NCI-H526 treated with DMSO at 0.1 percent for 48 hours (cell line): ENCODE measurements around the gene PDLIM3.
"Not testable (repeated sequence)": the region's sequence is repeated elsewhere in the genome, so short reads cannot be mapped to it uniquely, and the experiment has no call there.

ENCODE experiments used
- DNase-seq: peaks from one replicate; lab custom pipeline; 2025; lab: John Stamatoyannopoulos, UW

The PDLIM3 gene, protein sequence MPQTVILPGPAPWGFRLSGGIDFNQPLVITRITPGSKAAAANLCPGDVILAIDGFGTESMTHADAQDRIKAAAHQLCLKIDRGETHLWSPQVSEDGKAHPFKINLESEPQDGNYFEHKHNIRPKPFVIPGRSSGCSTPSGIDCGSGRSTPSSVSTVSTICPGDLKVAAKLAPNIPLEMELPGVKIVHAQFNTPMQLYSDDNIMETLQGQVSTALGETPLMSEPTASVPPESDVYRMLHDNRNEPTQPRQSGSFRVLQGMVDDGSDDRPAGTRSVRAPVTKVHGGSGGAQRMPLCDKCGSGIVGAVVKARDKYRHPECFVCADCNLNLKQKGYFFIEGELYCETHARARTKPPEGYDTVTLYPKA

DNA sequence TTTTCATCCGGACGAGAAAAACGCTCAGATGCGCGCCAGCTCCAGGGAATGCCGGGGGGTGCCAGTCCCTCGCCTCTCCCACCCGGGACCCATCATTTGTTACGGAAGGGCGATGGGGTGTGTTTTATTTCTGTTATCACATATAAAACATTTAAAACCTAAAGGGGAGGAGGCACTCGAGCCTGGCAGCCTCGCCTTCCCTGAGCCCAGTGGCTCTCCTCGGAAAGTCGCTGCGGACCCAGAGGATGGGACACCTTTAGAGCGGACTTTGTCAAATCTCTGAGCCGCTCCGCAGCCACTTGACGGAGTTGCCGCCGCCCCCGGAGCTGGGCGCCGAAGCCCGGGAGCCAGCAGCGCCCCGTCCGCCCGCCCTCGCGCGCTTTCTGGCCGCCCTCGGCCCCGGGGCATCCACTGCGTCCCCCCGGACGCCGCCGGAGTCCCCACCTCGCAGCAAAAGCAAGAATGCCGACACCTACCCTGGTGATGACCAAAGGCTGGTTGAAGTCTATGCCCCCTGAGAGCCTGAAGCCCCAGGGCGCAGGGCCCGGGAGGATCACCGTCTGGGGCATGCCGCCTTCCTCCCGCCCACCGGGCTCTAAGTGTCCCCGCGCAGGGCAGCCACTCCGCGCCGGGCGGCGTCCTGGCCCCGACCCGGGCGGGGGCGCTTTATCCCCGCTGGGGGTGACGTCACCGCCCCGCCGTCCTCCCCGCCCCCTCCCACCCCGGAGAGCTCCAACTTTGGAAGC lies at the start of gene PDLIM3:
Gene PDLIM3 (minus strand): TSS at position 642 of the 746 bp plus-strand sequence. CDS start 73 bp downstream, at position 569.
- DNase-seq, result peak; percentile 60

DNA sequence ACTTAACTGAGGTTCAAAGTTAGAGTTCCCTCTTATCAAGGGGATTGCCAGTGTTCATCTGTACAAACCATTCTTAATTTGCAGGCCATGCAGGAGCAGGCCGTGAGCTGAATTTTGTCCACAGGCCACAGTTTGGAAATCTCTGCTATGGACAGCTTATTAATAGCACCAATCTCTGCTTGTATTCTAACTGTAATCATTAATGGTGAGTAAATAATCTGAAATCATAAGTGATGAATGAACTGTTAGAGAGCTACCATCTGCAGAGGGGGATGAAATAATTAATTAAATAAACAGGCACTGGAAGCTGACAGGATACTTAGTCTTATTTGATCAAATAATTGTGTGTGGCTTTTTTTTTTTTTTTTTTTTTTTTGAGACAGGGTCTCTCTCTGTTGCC lies 48.5 kb upstream of the PDLIM3 start:
- DNase-seq, result no peak

DNA sequence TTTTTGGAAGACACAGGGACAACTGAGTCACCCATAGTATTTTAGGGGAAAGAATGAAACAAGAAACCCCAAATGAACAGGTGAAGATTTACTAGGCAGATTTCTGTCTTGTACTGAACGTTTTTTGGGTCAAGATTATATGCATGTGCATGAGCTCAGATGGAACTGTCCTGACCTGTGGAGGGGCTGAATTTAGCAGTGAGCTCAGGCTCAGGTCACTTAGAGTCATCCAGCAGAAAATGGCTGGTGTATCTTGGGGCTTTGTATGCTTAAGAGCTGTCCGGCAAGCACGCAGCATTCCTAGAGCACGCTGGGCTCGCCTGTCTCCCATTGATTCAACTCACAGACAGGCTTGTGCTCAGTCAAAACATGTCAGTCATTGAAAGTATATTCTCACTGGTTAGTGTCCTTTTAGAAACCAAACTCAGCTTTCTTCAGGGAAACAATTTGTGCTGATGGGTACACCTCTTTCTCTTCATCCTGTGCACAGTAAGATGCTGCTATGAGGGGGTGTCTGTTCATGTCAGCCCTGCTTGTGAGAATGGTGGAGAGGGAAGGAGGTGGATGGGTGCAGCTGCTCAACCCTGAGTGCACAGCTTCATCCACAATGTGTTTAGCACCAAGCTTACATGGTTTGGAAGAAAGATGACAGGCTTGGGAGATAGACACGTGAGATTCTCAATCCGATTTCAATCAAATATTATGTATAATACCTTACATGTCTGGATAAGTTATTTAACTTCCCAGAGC lies 47.5 kb upstream of the PDLIM3 start:
- DNase-seq, result no peak

DNA sequence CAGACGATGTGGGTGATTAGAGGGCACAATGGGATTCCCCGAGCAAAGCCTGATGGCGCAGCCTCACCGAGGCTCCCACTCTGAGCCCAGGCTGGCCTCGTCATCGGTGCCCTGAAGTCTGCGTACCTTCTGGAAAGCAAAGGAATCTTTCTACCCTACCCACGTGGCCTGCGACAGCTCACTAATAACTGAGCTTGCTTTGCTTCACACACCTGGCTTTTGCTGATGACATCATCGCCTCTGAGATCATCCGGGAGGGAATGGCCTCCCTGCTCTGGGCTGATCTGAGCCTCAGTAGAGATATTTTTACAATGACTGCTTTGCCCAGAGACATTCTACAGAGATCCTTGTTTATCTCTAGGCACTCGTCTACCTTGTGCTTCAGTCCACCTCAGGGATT lies 45.4 kb upstream of the PDLIM3 start:
- no peak for DNase-seq

DNA sequence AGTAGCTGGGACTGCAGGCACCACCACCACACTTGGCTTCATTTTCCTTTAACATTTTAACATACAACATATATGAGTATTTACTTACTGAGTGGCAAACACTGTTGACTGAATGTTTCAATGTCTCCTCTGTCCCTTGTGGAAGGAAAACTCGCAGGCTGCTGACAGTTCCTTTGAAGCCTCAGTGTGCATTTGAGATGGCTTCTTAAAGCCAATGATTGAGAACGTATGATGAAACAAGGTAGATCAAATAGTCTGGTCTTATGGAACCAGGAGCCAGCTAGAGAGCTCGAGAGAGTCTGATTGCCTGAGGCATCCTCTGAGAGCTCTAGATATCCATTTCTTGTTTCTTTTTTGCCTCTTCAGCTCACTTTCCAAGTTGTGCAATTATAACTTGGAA lies 43.0 kb upstream of the PDLIM3 start:
- no peak for DNase-seq

DNA sequence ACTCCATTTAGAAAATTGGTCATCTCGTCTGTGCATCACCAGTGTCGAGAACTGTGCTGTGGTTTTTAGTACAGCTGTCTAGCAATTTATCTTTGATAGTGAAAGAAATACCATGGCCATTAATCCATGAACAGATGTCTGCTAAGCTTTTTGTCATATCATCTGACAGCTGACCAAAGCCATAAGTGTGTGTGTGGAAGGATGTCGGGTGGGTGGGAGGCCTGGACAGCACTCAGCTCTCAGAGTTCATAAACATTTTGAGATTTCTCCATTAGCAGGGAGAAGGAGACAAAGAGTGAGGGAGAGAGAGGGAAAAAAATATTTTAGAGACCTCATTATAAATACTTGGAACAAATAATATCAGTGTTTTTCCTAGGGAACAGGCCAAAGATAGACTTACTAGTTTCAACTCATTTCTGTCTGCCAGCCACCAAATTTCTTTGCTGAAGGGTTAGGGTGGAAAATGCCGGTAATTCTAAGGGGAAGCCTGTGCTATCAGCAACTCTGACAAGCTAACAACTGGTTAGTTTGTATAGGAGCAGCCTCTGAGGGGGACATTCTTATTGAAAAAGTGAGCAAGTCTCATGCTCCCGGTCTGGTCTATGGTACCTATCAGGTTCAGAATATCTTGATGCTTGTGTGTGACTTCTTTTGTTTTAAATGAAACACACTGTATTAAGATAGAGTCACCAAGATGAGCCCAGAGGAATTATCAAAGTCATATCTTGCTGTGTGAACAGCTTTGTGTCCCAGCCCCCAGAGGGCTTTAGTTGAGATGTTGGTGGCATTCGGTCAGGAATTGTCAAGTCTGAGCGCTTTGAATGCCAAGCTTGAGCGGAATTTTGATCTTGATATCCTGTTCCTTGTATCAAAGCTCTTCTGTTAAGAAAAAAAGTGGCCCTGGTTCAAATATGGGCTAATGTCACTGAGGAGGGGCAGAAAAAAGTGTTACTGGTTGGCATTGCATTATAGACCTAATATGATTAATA lies 41.9 kb upstream of the PDLIM3 start:
- DNase-seq, result no peak

DNA sequence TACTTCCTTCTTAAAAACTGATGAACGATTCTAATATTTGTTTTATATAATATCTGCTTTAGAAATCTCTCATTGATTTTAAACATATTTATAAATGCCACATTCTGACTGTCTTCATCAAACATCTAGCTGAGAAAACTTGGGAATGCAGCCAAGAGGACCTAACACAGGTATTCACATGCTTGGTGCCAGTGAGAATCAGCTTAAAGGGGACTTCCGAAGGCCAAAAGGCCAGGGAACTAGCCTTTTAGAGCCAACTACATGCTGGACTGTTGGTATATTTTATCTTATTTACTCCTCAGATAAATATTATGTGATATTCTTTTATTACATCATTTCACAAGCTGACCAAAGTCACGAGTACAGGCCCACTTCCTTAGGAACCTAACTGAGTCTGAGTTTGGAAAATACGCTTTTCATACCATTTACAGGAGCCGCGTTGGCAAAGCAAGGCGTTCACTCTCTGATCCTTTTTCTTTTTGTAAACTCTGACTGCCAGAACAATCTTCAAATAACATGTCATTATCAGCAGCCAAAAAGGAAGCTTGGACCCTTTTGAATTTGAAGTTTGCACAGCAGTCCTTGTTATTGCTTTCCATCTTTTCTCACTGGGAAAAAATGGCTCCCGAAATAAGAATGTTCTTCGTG lies 41.1 kb upstream of the PDLIM3 start:
- no peak for DNase-seq

DNA sequence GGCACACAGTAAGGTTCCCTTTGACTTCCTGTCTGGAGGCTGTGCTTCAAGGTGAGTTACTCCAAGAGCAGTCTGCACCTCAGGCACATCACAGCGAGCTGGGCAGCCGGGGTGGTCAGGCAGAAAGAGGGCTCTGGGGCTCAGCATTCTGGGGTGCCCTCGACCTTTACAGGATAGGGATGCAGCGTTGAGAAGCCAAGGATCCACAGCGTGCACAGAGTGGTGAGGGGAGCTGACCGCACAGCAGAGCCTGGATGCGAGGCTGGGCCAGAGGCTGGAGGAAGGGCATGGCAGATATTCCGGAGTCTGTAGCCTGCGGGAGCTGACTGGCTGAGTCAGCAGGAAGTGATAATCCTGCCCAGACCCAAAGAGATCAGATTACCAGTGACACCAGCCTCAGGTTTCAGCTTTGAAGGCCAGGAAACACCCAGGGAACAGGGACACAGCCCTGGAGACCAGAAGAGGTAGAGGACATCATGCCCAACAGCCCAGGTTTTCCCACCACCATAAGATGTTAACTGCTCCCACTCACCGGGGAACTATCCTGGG lies 38.4 kb upstream of the PDLIM3 start:
- no peak for DNase-seq

DNA sequence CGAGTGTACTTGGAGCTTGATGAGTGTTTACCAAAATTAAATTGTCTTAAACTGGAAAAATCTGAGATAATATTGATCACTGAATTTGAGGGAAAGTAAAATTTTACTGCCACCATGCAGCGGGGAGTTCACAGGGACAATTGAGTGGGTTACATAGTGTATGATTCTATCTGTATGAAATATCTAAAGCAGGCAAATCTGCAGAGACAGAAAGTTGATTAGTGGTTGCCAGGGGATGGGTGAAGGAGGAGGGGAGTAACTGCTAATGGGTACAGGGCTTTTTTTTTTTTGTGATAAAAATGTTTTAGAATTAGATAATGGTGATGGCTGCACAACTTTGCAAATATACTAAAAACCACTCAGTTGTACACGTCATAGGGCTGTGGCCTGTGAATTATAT lies 35.4 kb upstream of the PDLIM3 start:
- no peak for DNase-seq

DNA sequence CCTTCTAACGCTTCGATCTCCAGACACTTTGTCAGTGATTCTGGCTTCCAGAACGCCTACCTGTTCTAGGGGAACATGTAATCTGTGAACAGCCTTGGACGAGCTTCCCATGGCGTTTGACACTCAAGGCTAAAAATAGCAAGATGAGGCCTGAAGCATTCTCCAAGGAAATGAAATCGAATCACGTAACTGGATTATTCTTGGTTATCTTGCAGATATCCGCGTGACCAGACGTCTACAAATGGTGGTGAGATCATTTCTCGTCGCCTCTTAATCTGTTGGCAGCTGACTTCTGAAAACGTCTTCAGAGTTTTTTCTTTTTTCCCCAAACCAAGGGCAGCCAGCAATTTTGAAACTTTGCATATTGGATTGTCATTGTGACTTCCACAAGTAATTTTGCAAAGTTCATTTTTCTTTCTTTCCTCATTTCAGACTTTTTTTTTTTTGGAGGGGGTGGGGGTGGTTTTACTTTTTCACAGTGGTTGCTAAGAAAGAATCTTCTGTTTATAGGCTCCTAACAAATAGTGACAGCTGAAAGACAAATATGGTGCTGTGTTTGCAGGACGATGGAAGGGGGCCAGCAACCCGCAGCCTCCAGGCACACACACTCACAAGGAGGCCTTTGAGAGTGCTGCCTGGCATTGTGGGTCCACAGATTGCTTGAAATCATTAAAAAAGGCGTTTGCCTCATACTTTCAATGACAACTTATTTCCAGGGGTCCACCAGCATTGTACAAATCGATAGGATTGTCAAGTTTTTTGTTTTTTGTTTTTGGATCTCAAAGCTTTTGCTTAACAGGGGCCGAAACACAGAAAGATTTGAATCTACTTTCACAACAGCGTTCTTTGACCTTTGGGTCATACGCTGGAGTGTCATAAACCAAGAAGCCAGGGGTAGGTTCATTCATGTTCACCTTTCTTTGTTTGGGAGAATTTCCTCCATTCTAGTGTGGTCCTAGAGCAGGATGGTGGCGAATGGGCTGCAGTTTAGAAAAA lies 32.4 kb upstream of the PDLIM3 start:
- DNase-seq, result no peak

DNA sequence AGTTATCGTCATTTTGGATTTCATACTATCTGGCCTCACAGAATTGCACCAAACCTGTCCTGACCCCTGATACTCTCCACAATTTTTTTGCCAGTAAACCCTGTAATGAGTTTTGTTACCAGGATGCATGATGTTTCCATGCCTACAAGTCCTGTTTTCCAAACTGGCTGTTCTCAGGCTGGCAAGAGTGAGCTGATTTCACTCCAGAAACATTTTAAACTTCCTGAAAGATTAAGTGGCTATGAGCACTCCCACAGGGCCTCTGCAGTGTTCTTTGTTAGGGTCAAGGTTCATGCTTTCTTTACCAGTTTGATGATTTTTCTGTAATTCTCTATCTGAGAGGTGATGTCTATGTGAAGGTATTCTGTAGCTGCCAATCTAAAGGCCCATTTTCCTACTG lies 31.7 kb upstream of the PDLIM3 start:
- DNase-seq, result no peak

DNA sequence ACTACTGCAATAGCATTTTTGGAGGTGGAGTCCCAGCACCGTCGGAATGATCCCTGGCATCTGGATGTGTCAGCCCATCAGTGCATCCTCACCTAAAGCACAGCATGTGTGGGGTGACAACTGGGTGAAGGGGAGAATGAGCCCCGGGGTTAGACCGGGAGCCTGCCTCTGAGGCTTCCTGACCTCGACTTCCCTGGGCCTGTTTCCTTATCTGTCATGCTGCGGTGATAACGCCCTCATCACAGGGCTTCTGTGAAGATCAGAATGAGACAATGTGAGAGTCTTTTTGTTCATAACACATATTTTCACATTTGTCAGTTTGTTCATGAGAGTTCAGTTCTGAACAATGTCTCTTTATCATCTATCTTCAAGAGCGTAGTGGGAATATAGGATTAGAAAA lies 31.1 kb upstream of the PDLIM3 start:
- DNase-seq, result no peak

DNA sequence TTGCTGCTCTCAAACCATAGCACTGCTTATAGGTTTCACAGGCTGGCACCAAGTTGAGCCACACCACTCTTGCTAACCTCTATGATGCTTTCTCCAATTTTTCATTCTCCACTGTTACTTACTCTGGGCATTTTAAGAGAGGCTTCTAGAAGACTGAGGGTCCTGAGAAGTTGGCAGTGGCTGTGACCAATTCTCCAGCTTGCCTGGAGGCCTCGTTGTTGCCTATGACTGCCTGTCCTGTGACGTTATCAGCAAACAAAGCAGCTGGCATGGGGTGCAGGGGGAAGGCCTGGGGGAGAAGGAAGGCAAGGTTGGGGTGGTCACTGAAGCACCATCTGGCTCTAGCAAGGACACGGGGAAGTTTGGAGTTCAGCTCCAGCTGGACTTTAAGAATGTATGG lies 30.4 kb upstream of the PDLIM3 start:
- no peak for DNase-seq

DNA sequence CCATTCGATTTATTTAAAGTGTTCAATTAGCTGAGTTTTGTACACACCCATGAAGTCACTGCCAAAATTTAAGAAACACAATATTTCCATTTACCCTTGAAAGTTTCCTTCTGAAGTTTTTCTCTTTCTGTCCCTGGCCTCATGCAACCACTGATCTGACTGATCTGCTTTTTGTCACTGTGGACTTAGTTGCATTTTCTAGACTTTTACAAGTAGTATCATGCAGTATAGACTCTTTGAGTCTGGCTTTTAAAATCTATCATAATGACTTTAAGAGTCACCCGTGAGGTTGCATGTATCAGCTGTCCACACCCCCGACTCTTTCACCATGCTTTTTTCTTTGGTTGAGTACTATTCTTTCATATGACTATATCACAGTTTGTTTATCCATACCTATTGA lies 29.0 kb upstream of the PDLIM3 start:
- DNase-seq, result no peak

DNA sequence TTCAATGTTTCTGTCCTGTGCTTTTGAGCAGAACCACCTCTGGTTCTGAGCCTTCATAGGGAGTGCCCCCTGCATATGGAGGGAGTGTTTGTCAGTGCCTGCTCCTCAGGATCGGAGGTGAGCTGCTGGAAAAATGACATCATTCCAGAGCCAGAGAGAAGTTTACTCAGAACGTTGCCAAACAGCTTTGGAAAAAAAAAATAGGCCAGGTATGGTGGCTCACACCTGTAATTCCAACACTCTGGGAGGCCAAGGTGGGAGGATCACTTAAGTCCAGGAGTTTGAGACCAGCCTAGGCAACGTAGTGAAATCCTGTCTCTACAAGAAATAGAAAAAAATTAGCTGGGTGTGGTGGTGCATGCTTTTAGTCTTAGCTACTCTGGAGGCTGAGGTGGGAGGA lies 27.2 kb upstream of the PDLIM3 start:
- no peak for DNase-seq

DNA sequence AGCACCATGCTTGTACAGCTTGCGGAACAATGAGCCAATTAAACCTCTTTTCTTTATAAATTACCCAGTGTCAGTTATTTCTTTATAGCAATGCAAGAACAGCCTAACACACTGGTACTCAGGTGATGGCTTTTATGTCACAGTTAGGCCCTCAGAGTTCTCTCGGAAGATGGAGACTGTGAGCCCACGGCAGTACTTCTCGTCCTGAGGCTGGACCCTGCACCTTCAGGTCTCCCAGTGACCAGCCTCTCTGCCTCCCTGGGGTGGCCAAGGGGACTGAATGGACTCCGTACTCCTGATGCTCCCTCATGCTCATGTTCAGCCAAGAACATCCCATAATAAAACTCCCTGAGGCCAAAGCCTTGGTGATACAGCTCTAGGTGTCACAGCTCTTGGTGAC lies 25.0 kb upstream of the PDLIM3 start:
- DNase-seq, result no peak

DNA sequence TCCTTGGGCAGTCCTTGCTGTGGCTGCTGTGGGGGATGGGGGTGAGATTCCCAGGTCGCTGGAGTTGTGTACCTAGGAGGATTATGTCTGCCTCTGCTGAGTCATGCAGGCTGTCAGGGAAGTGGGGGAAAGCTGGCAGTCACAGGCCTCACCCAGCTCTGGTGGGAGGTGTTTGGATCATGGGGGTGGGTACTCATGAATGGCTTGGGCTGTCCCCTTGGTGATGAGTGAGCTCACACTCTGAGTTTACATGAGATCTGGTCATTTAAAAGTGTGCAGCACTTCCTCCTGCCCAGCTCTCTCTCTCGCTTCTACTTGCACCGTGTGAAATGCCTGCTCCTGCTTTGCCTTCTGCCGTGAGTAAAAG lies 24.6 kb upstream of the PDLIM3 start:
- no peak for DNase-seq

DNA sequence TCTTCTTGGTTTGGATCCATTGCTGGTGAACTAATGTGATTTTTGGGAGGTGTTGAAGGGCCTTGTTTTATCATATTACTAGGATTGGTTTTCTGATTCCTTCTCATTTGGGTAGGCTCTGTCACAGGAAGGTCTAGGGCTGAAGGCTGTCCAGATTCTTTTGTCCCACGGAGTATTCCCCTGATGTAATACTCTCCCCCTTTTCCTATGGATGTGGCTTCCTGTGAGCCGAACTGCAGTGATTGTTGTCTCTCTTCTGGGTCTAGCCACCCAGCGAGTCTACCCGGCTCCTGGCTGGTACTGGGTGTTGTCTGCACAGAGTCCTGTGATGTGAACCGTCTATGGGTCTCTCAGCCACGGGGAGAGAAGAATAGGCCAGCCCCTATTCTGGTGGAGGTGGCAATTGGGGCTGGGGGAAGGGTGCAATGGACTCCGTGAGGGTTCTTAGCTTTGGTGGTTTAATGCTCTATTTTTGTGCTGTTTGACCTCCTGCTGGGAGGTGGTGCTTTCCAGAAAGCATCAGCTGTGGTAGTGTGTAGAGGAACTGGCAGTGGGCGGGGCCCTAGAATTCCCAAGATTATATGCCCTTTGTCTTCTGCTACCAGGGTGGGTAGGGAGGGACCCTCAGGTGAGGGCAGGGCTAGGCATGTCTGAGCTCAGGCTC lies 24.1 kb upstream of the PDLIM3 start:
- DNase-seq, result not testable (repeated sequence)
